Measurements from ENCODE around the gene OR4D9.
"Not testable (repeated sequence)": the region's sequence is repeated elsewhere in the genome, so short reads cannot be mapped to it uniquely, and the experiment has no call there.

The OR4D9 gene

GRCh38 chr11:59523541-59523940 lies 12.2 kb downstream of the OR4D9 start:
- Histone ChIP-seq H3K9me3 (ENCODE audit: control insufficient read depth, insufficient read depth, low read depth, low read length) (no peaks in the 10 kb centered on the region), H3K27me3 (ENCODE audit: control insufficient read depth, insufficient read depth, low read length) (no peaks in the 10 kb centered on the region), H3K9ac (ENCODE audit: low read length) (no peak overlapping the region), H3K4me3 (ENCODE audit: low read depth, low read length) (no peak overlapping the region), H3K36me3 (ENCODE audit: control insufficient read depth, insufficient read depth, low read length) (no peaks in the 10 kb centered on the region), H3K4me1 (ENCODE audit: control insufficient read depth, insufficient read depth, low read length) (peaks cover 18% of the 10 kb centered on the region), H3K27ac (ENCODE audit: low read depth, low read length) (no peak overlapping the region)

- H3K4me1 ChIP-seq (ENCODE audit: control insufficient read depth, insufficient read depth, low read length): peaks cover 25% of the 10 kb centered on the region
- no peak overlapping the region for H3K9ac ChIP-seq (ENCODE audit: low read length)
- H3K36me3 ChIP-seq (ENCODE audit: control insufficient read depth, insufficient read depth, low read length): no peaks in the 10 kb centered on the region
- H3K27me3 ChIP-seq (ENCODE audit: control insufficient read depth, insufficient read depth, low read length): no peaks in the 10 kb centered on the region
- no peak overlapping the region; the same call in 1 of the 2 replicates for H3K4me3 ChIP-seq (ENCODE audit: low read depth, low read length)
- no peaks in the 10 kb centered on the region for H3K9me3 ChIP-seq (ENCODE audit: control insufficient read depth, insufficient read depth, low read depth, low read length)
- H3K27ac ChIP-seq (ENCODE audit: low read depth, low read length): no peak overlapping the region
Observed at GRCh38 chr11:59528711-59529110, 17.4 kb downstream of the OR4D9 start.

GRCh38 chr11:59532620-59533019 lies 21.3 kb downstream of the OR4D9 start:
- H3K27ac ChIP-seq (ENCODE audit: low read depth, low read length): no peak overlapping the region
- peaks cover 17% of the 10 kb centered on the region for H3K4me1 ChIP-seq (ENCODE audit: control insufficient read depth, insufficient read depth, low read length)
- no peak overlapping the region for H3K9ac ChIP-seq (ENCODE audit: low read length)
- no peaks in the 10 kb centered on the region for H3K36me3 ChIP-seq (ENCODE audit: control insufficient read depth, insufficient read depth, low read length)
- H3K4me3 ChIP-seq (ENCODE audit: low read depth, low read length): no peak overlapping the region
- no peaks in the 10 kb centered on the region for H3K9me3 ChIP-seq (ENCODE audit: control insufficient read depth, insufficient read depth, low read depth, low read length)
- H3K27me3 ChIP-seq (ENCODE audit: control insufficient read depth, insufficient read depth, low read length): no peaks in the 10 kb centered on the region

- peaks cover 4% of the 10 kb centered on the region for H3K4me1 ChIP-seq (ENCODE audit: control insufficient read depth, insufficient read depth, low read length)
- no peak overlapping the region for H3K27ac ChIP-seq (ENCODE audit: low read depth, low read length)
- no peaks in the 10 kb centered on the region for H3K9me3 ChIP-seq (ENCODE audit: control insufficient read depth, insufficient read depth, low read depth, low read length)
- H3K27me3 ChIP-seq (ENCODE audit: control insufficient read depth, insufficient read depth, low read length): no peaks in the 10 kb centered on the region
- H3K36me3 ChIP-seq (ENCODE audit: control insufficient read depth, insufficient read depth, low read length): no peaks in the 10 kb centered on the region
- H3K4me3 ChIP-seq (ENCODE audit: low read depth, low read length): no peak overlapping the region
- no peak overlapping the region for H3K9ac ChIP-seq (ENCODE audit: low read length)
Observed at GRCh38 chr11:59534676-59535075, 23.3 kb downstream of the OR4D9 start.

- Histone ChIP-seq H3K36me3 (ENCODE audit: control insufficient read depth, insufficient read depth, low read length) (no peaks in the 10 kb centered on the region), H3K27me3 (ENCODE audit: control insufficient read depth, insufficient read depth, low read length) (no peaks in the 10 kb centered on the region), H3K4me3 (ENCODE audit: low read depth, low read length) (no peak overlapping the region), H3K9ac (ENCODE audit: low read length) (no peak overlapping the region), H3K27ac (ENCODE audit: low read depth, low read length) (no peak overlapping the region), H3K4me1 (ENCODE audit: control insufficient read depth, insufficient read depth, low read length) (peaks cover 11% of the 10 kb centered on the region), H3K9me3 (ENCODE audit: control insufficient read depth, insufficient read depth, low read depth, low read length) (no peaks in the 10 kb centered on the region)
Observed at GRCh38 chr11:59542142-59542810, 30.9 kb downstream of the OR4D9 start.

GRCh38 chr11:59543713-59544112 lies 32.4 kb downstream of the OR4D9 start:
- H3K9me3 ChIP-seq (ENCODE audit: control insufficient read depth, insufficient read depth, low read depth, low read length); H3K36me3 ChIP-seq (ENCODE audit: control insufficient read depth, insufficient read depth, low read length); H3K4me3 ChIP-seq (ENCODE audit: low read depth, low read length); H3K27me3 ChIP-seq (ENCODE audit: control insufficient read depth, insufficient read depth, low read length); H3K9ac ChIP-seq (ENCODE audit: low read length); H3K27ac ChIP-seq (ENCODE audit: low read depth, low read length): not testable (repeated sequence)
- peaks cover 13% of the 10 kb centered on the region; the same call in 1 of the 2 replicates for H3K4me1 ChIP-seq (ENCODE audit: control insufficient read depth, insufficient read depth, low read length)

- peaks cover 19% of the 10 kb centered on the region; the same call in 1 of the 2 replicates for H3K4me1 ChIP-seq (ENCODE audit: control insufficient read depth, insufficient read depth, low read length)
- no peak overlapping the region; the same call in 1 of the 2 replicates for H3K4me3 ChIP-seq (ENCODE audit: low read depth, low read length)
- H3K9me3 ChIP-seq (ENCODE audit: control insufficient read depth, insufficient read depth, low read depth, low read length): no peaks in the 10 kb centered on the region
- no peak overlapping the region for H3K27ac ChIP-seq (ENCODE audit: low read depth, low read length)
- H3K36me3 ChIP-seq (ENCODE audit: control insufficient read depth, insufficient read depth, low read length): no peaks in the 10 kb centered on the region
- H3K27me3 ChIP-seq (ENCODE audit: control insufficient read depth, insufficient read depth, low read length): no peaks in the 10 kb centered on the region
- peak overlapping the region; percentile 49 for H3K9ac ChIP-seq (ENCODE audit: low read length)
Observed at GRCh38 chr11:59544869-59545178, 33.5 kb downstream of the OR4D9 start.

- no peak overlapping the region; the same call in 1 of the 2 replicates for H3K4me3 ChIP-seq (ENCODE audit: low read depth, low read length)
- peak overlapping the region; percentile 49 for H3K9ac ChIP-seq (ENCODE audit: low read length)
- peaks cover 19% of the 10 kb centered on the region; the same call in 1 of the 2 replicates for H3K4me1 ChIP-seq (ENCODE audit: control insufficient read depth, insufficient read depth, low read length)
- no peaks in the 10 kb centered on the region for H3K27me3 ChIP-seq (ENCODE audit: control insufficient read depth, insufficient read depth, low read length)
- no peaks in the 10 kb centered on the region for H3K9me3 ChIP-seq (ENCODE audit: control insufficient read depth, insufficient read depth, low read depth, low read length)
- no peak overlapping the region for H3K27ac ChIP-seq (ENCODE audit: low read depth, low read length)
- no peaks in the 10 kb centered on the region for H3K36me3 ChIP-seq (ENCODE audit: control insufficient read depth, insufficient read depth, low read length)
Observed at GRCh38 chr11:59545179-59546020, 34.1 kb downstream of the OR4D9 start.

GRCh38 chr11:59547605-59548308 lies 36.4 kb downstream of the OR4D9 start:
- H3K4me1 ChIP-seq (ENCODE audit: control insufficient read depth, insufficient read depth, low read length): peaks cover 19% of the 10 kb centered on the region; the same call in 1 of the 2 replicates
- H3K27ac ChIP-seq (ENCODE audit: low read depth, low read length); H3K27me3 ChIP-seq (ENCODE audit: control insufficient read depth, insufficient read depth, low read length); H3K9ac ChIP-seq (ENCODE audit: low read length); H3K9me3 ChIP-seq (ENCODE audit: control insufficient read depth, insufficient read depth, low read depth, low read length); H3K36me3 ChIP-seq (ENCODE audit: control insufficient read depth, insufficient read depth, low read length); H3K4me3 ChIP-seq (ENCODE audit: low read depth, low read length): not testable (repeated sequence)

- Histone ChIP-seq H3K27ac (ENCODE audit: low read depth, low read length) (no peak overlapping the region), H3K9me3 (ENCODE audit: control insufficient read depth, insufficient read depth, low read depth, low read length) (no peaks in the 10 kb centered on the region), H3K36me3 (ENCODE audit: control insufficient read depth, insufficient read depth, low read length) (no peaks in the 10 kb centered on the region), H3K4me3 (ENCODE audit: low read depth, low read length) (no peak overlapping the region), H3K9ac (ENCODE audit: low read length) (no peak overlapping the region), H3K27me3 (ENCODE audit: control insufficient read depth, insufficient read depth, low read length) (no peaks in the 10 kb centered on the region), H3K4me1 (ENCODE audit: control insufficient read depth, insufficient read depth, low read length) (peaks cover 23% of the 10 kb centered on the region; the same call in 1 of the 2 replicates)
Observed at GRCh38 chr11:59548309-59548656, 36.9 kb downstream of the OR4D9 start.

GRCh38 chr11:59550368-59550841 lies 39.1 kb downstream of the OR4D9 start:
- Histone ChIP-seq H3K9ac (ENCODE audit: low read length) (peak overlapping the region; percentile 57), H3K27me3 (ENCODE audit: control insufficient read depth, insufficient read depth, low read length) (no peaks in the 10 kb centered on the region), H3K4me1 (ENCODE audit: control insufficient read depth, insufficient read depth, low read length) (peaks cover 17% of the 10 kb centered on the region; the same call in 1 of the 2 replicates), H3K4me3 (ENCODE audit: low read depth, low read length) (peak overlapping the region; percentile 68), H3K9me3 (ENCODE audit: control insufficient read depth, insufficient read depth, low read depth, low read length) (no peaks in the 10 kb centered on the region), H3K36me3 (ENCODE audit: control insufficient read depth, insufficient read depth, low read length) (no peaks in the 10 kb centered on the region), H3K27ac (ENCODE audit: low read depth, low read length) (no peak overlapping the region)
